Amygdala (tissue), 56 donors: ENCODE measurements around the gene FUT3.
A peak's percentile ranks its signal among the peaks of the same experiment; 100 is the strongest.
"Not testable (repeated sequence)": the region's sequence is repeated elsewhere in the genome, so short reads cannot be mapped to it uniquely, and the experiment has no call there.

ENCODE experiments used
- DNase-seq, 56 donors: peaks; one replicate each; lab custom pipeline; 2025; lab: John Stamatoyannopoulos, UW

FUT3 gene

GRCh38 chr19:5883157-5883873 is 32.1 kb upstream of the FUT3 start:
- not testable (repeated sequence) for DNase-seq

GRCh38 chr19:5882421-5882968 is 31.2 kb upstream of the FUT3 start:
- DNase-seq: no peak

GRCh38 chr19:5881543-5882299 is 30.5 kb upstream of the FUT3 start:
- no peak for DNase-seq

GRCh38 chr19:5880604-5881078 is 29.4 kb upstream of the FUT3 start:
- peak in 7 of 56 donors; percentile 8 to 26 (median 12) for DNase-seq

- no peak for DNase-seq
Measured at GRCh38 chr19:5880196-5880595, 28.9 kb upstream of the FUT3 start.

GRCh38 chr19:5877882-5878281 is 26.6 kb upstream of the FUT3 start:
- DNase-seq: no peak

- no peak for DNase-seq
Measured at GRCh38 chr19:5877427-5877826, 26.2 kb upstream of the FUT3 start.

GRCh38 chr19:5874496-5874895 is 23.2 kb upstream of the FUT3 start:
- DNase-seq: not testable (repeated sequence)

GRCh38 chr19:5873617-5874199 is 22.5 kb upstream of the FUT3 start:
- no peak for DNase-seq

- DNase-seq: no peak
Measured at GRCh38 chr19:5870986-5871394, 19.7 kb upstream of the FUT3 start.

- no peak for DNase-seq
Measured at GRCh38 chr19:5867201-5868136, 16.2 kb upstream of the FUT3 start.

GRCh38 chr19:5865772-5866171 is 14.5 kb upstream of the FUT3 start:
- no peak for DNase-seq

- DNase-seq: no peak
Measured at GRCh38 chr19:5864725-5865486, 13.7 kb upstream of the FUT3 start.

- peak in 2 of 56 donors; percentile 5 to 10 for DNase-seq
Measured at GRCh38 chr19:5864013-5864720, 12.9 kb upstream of the FUT3 start.

GRCh38 chr19:5863030-5863665 is 11.9 kb upstream of the FUT3 start:
- DNase-seq: no peak

- DNase-seq: no peak
Measured at GRCh38 chr19:5857203-5858081, 6.2 kb upstream of the FUT3 start.

- not testable (repeated sequence) for DNase-seq
Measured at GRCh38 chr19:5855151-5855550, 3.9 kb upstream of the FUT3 start.
